Adrenal gland (tissue), 5 donors: ENCODE measurements around the gene SIPA1.
"Not testable (repeated sequence)": the region's sequence is repeated elsewhere in the genome, so short reads cannot be mapped to it uniquely, and the experiment has no call there.

Experiments used
- POLR2A ChIP-seq, 2 donors: fragments of 450-650 bp; IDR thresholded peaks; one replicate each; pipeline ENCODE4 v1.6.1; 2017; ENCODE audit warnings: antibody characterized with exemption in 2 of 2, mild to moderate bottlenecking in 2 of 2, moderate library complexity in 1 of 2
- TF ChIP-seq, protein P1 (sequence below), 6 experiments: fragments of 450-650 bp in 4 of 6; fragments of 200-600 bp in 2 of 6; sonication (generic) in 1 of 6; IDR thresholded peaks; 1 replicate in 5 of 6; 2 replicates in 1 of 6; pipeline versions ENCODE4 v1.5.1 to v1.8.0; 2016 to 2021; ENCODE audit warnings: antibody characterized with exemption in 6 of 6, mild to moderate bottlenecking in 2 of 6, moderate library complexity in 1 of 6
- donor health status: DM: no; HTN: no; CAD: no.

DNA sequence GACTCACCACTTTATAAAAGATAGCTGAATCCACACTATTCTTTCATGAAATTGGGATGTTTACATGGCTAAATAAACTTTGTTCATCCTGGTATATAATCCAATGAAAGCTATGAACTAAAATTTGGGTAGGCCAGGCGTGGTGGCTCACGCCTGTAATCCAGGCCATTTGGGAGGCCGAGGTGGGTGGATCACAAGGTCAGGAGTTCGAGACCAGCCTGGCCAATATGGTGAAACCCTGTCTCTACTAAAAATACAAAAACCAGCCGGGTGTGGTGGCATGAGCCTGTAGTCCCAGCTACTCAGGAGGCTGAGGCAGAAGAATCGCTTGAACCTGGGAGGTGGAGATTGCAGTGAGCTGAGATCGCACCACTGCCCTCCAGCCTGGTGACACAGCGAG lies 53.9 kb downstream of the SIPA1 start:
- TF ChIP-seq, protein P1, sequence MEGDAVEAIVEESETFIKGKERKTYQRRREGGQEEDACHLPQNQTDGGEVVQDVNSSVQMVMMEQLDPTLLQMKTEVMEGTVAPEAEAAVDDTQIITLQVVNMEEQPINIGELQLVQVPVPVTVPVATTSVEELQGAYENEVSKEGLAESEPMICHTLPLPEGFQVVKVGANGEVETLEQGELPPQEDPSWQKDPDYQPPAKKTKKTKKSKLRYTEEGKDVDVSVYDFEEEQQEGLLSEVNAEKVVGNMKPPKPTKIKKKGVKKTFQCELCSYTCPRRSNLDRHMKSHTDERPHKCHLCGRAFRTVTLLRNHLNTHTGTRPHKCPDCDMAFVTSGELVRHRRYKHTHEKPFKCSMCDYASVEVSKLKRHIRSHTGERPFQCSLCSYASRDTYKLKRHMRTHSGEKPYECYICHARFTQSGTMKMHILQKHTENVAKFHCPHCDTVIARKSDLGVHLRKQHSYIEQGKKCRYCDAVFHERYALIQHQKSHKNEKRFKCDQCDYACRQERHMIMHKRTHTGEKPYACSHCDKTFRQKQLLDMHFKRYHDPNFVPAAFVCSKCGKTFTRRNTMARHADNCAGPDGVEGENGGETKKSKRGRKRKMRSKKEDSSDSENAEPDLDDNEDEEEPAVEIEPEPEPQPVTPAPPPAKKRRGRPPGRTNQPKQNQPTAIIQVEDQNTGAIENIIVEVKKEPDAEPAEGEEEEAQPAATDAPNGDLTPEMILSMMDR (IDR thresholded peaks at IDR 0.05) = not testable (repeated sequence)
- not testable (repeated sequence) for TF ChIP-seq POLR2A (IDR thresholded peaks at IDR 0.05)
